Left hindlimb (tissue), 1 donor: ENCODE data around the gene NAT8L.

Experiments used
- DNase-seq: peaks from one replicate; pipeline ENCODE4 v3.0.0-alpha.2; 2018

Gene NAT8L

DNA sequence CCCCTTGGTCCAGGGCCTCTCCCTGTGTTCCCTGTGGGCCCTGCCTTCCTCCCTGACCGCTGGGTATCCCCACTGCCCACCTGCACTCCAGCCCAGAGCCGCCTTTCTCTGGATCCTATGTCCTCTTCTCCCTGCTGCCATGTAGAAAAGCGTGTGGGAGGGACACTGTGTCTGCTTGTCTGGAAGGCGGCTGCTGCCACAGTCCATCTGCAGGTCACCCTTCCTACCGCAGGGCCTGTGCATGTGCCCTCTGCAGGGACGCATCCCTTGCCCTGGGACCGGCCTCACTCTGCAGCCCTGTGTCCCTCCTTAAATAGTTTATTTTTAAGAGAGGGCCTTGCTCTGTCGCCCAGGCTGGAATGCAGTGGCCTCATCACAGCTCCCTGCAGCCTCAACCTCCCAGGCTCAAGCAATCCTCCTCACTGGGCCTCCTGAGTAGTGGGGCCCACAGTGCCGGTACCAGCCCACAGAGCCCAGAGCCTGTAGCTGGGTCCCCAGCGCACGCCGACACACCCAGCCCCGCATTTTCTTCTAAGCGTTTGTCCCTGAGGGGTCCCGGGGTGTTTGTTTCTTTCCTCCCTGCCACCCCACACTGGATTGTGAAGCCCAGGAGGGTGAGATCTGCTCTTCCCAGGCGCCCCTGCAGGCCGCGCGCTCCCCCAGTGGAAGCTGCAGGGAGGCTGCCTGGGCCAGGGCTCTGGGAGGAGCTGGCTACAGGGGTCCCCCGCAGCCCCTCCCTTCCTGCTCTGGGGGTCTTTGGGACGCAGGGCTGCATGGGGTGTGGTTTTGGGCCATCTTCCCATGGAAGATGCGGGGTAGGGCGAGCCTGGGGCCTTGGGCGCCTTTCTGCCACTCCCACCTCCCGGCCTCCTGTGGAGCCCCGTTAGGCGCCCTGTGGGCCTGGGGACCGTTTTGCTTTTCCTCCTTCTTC, 12.8 kb upstream of the NAT8L start:
- DNase-seq: no peak

DNA sequence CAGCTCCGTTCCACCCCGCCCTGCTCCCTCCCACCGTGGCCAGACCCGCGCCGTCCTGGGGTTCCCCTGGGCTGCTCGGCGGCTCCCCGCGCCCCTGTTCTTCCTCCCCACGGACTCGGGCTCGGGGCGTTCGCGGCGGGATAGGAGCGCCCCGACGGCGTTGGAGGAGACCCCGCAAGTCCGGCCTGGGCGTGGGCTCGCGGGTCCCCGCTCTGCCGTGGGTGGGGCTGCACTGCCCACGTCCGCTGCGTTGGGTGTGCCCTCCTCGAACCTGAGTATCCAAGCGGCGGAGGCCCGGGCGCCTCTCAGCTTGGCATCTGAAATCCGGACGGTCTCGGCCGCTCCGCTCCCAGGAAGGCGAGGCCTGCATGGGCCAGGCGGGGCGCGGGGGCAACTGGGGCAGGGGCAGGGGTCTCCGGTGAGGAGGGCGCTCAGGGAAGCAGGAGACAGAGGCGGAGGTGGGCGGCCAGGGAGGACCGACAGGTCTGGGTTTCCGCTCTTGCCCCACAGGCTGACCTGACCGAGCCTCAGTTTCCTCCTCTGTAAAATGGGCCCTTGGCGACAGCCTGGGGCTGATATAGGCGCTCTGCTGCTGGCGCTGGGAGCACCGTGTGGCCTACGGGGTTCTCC, 12.0 kb upstream of the NAT8L start:
- DNase-seq: no peak

DNA sequence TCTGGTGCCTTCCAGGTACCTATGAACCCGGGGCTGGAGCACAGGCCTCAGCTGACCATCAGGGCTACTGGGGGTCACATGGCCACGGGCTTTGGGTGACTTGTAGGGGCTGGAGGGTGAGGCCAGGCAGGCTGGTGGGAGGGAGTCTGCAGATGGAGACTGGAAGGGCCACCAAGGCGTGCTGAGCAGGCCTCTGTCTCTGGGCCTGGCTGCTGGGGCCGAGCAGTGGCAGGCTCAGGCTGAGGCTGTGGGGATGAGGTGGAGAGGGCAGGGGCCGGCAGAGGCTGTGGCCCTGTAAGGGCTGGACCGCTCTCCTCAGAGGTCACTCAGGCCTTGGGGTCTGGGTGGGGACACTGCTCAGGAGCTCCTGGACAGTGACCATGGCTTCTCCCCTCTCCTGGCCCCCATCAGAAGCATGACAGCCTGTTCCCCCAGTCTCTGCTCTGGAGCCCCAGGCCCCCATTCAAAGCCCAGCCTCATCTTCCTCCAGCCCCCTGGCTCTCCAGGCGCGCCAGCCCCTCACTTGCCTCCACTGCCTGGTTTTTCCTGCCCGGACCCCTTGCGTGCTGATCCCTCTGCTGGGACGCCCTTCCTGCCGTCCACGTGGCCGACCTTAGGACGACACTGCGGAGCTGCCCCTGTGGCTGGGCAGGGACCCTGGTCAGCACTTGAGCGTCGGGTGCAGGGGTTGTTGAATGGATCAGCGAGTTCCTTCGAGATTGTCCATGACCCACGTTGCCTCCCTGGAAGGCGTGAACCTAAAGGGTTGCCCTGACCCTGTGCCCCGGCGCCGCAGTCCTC, 11.1 kb upstream of the NAT8L start:
- no peak for DNase-seq

DNA sequence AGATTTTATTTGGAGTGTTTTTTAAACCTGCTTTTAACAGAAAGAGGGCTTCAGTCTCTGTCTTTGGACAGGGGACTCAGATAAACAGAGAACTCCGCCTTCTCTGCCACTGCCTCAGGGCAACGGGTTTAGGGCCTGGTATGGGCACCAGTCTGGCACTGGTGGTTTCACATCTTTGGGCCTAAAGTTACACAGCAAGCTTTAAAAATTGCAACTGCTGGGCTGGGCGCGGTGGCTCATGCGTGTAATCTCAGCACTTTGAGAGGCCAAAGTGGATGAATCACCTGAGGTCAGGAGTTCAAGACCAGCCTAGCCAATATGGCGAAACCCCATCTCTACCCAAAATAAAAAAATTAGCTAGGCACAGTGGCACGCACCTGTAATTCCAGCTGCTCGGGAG, 10.3 kb upstream of the NAT8L start:
- no peak for DNase-seq

DNA sequence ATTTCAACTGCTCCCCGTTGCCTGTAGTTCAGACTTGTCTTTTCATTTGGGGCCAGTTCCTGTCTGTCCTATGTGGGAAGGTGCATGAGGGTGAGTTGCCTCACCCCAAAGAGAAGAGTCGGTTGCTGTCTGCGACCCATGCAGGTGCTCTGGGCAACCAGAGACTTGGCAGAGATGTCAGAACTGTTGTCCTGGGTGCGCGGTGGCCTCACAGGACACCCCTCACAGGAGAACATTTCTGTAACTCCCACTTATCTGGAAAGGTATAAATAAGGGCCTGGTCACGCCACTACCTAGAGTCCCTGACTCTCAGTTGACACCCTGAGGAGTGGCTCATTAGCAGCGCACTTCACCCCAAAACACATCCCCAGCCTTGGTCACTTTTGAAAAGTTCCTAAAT, 9.7 kb upstream of the NAT8L start:
- no peak for DNase-seq

DNA sequence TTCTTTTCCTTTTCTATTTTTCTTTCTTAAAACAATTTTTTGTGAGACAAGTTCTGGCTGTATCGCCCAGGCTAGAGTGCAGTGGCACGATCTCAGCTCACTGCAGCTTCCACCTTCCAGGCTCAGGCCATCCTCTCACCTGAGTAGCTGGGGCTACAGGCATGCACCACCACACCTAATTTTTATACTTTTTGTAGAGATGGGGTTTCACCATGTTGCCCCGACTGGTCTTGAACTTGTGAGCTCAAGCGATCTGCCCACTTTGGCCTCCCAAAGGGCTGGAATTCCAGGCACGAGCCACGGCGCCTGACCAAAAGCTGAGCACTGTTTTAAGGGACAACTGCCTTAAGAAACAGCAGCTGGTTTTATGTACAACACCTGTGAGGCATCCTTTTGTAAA, 9.3 kb upstream of the NAT8L start:
- no peak for DNase-seq

DNA sequence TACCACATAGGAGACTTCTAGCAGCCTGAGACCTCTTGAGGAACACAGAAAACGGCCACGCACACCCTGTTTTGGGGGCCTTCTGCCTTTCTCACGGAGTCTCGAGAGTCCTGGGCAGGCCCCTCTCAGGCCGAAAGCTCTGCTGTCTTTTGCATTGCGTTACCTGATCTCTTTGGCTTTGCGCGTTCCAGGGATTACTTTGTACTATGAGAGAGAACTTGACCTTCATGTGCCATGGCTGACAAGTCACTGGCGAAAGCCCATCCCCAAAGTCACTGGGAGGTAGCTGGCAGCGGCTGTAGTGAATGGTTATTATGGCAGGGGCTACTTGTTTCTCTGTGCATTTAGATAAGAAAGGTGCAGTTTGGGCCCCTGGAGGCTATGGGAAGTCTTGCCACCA, 8.0 kb upstream of the NAT8L start:
- DNase-seq: no peak

DNA sequence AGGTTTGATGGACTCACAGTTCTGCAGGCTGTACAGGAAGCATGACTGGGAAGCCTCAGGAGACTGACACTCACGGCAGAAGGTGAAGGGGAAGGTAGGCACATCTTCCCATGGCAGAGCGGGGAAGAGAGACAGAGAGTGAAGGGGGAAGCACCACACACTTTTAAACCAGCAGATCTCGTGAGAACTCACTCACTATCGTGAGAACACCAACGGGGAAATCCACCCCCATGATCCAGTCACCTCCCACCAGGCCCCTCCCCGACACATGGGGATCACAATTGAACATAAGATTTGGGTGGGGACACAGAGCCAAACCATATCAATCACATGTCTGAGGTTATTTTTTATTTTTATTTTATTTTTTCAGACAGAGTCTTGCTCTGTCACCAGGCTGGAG, 4.9 kb upstream of the NAT8L start:
- DNase-seq: no peak

DNA sequence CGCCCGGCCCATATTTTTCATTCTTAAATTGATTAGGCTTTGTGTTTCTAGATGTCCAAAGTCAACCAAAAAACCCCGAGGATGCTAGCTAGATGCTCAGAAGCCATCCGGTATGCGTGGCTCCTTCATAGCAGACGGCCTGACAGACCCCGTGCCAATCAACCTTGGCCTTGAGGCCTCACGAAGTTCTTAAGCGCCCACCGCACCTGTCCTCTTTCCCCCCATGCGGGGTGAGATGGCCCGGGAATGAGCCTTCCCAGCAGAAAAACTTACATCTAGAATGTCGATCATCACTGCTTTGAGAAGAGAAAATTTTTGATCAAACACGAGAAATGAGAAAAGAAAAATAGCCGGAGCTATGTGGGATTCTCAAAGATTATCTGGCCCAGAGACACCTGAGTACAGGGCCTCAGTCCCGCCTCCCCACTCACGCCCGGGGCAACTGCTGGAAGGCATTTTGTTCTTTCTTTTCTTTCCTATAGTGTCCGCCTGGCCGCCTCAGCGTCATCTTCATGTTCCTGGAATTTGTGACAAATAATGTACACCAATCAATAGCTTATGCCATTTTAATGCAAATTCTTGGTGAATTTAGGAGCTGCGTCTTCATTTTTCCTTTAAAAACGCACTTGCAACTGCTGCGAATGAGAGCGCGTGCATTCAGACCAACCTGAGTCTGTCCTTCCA, 1.6 kb upstream of the NAT8L start:
- DNase-seq: no peak

DNA sequence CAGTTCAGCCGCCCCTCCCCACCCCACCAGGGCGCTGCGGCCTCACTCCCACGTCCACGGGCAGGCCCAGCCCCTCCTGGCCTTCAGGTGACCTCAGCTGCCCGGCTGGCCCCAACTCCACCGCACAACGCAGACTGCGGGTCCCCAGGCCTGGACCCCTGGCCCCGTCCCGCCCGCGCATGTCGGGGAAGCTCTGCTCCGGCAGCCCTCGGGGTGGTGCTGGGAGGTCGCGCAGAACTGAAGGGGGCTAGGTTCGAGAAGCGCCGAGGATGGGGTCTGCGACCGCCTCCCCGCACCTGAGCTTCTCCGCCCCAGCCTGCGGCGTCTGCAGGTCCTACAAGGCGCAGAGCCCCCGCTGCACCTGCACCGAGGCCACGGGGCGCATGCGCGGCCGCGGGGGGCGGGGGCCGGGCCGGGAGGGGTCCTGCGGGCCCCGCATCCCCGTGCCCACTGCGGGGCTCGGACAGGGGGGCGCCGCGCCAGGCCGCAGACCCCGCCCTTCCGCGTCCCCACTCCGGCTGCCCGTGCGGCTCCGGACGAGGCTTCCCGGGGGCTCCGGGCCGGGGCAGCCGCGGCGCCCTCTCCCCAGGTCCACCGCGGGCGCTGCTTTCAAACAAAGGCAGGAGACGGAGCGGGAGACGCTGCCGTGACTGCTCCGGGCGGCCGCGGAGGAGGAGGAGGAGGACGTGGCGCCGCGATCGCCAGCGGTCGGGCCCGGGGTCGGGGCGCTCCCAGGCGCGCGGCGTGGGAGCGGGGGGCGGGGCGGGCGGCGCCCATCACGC, 672 bp upstream of the NAT8L start:
- DNase-seq: no peak

DNA sequence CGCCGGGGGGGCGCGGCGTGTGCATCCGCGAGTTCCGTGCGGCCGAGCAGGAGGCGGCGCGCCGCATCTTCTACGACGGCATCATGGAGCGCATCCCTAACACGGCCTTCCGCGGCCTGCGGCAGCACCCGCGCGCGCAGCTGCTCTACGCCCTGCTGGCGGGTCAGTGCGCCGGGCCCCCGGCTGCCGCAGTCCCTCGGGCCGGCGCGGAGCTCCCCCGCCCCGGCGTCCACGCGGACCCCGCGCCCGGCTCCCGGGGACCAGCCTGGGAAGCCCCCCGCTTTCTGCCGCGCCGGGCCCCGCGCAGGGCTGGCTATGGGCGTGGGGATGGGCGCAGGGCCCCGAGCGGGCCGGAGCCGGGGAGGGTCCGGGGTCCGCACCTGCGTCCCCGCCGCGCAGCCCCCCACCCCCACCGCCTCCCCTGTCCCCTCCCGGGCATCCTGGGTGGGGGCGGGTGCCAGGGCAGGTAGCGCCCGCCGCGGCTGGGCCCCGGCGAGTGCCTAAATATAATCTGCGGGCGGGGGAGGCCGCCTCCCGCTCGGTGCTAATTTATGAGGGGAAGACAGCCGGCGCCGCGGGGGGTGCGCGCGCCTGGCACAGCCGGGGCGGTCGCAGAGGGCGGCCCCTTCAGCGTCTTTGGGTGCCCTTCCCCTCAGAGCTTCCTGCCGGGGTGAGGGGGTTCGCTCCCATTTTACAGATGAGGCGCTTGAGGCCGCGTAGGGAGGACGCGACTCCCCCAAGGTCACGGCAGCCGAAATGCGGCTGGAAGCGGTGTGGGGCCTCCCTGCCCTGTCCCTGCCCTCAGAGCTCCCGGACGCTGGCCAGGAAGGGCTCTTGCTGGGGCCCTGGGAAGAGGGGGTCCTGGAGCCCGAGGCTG, 837 bp downstream of the NAT8L start:
- no peak for DNase-seq

DNA sequence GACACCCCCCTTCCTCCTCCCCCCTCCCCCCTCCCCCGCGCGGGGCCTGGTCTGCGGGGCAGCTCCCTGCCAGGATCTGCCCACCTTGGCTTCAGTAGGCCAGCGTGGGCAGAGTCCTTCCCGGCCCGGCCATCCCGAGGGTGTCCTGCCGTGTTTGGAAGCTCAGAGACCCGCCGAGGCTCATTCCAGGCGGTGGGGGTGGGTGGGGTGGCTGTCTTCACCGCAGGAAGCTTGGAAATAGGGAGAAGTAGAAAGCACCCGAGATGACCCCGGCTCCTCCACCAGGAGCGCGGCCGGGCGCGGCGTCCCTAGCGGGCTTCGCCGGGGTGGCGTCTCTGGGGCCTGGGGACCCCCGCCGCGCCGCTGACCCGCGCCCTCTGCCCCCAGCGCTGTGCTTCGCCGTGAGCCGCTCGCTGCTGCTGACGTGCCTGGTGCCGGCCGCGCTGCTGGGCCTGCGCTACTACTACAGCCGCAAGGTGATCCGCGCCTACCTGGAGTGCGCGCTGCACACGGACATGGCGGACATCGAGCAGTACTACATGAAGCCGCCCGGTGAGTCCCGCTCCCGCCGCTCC, 1.6 kb downstream of the NAT8L start:
- DNase-seq: peak; percentile 18

DNA sequence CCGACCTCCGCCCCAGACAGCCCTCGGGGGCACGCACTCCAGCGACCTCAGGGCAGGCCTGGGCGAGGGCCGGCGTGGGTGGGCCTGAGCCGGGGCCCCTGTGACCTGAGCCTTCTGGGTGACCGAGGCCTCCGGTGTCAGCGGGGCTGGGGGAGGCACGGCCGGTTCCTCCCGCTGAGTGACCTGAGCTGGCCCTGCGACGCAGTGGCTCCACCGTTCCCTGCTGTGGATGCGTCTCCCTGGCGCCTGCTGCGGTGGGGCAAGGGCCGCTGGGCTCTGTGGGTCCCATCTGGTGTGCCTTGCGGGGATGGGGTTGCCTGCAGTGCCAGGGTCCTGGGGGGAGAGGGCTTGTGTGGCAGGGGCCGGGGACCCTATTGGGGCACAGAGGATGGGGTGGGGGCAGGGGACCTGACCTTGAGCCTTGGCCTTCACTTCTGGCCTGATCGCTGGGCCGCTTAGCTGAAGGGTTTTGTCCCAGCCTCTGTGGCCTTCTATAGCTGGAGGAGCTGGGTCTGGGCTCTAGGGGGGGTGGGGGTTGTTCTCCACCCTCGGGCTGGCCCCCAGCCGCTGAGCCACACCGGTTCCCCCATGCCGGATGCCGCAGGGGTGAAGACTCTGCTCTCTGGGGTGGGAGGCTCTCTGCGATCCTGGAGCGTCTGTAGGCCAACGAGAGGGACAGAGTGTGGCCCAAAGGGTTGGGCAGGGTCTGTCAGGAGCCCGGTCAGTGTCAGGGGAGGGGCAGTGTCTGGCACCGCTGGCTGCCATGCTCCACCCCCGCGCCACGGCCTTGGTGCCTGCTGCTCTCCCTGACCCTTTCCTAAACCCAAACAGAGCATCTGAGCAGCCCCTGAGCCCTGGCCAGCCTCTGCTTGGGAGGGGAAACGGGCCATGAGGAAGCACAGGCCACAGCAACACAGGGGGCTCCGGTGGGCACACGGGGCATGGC, 2.3 kb downstream of the NAT8L start:
- DNase-seq: peak; percentile 13

DNA sequence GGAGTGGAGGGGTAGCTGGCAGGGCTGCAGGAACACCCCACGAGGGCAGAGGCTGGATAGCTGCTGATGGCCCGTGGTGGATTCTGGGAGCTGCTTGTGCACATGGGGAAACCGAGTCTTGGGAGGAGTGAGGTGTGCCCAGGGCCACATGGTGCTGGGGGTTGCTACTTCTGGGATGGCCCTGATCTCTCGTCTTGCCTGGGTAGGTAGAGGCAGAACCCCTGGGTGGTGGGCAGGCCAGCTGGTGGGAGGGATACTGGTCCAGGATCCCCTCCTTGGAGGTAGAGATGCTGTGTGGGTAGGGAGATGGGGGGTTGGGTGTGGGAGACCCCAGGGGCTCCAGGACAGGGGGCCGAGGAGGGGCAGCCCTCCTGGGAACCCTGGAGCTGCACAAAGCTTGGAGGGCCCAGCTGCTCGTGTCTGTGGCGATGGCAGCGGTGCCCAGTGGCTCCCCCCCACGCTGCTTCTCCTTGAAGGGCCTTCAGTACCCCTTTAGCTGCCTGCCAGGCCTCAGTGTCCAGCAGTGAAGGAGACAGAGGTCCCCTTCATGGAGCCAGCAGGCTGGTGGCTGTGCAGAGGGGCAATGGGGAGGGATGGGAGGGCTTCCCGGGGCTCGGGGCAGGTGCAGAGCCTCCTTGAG, 3.2 kb downstream of the NAT8L start:
- no peak for DNase-seq

DNA sequence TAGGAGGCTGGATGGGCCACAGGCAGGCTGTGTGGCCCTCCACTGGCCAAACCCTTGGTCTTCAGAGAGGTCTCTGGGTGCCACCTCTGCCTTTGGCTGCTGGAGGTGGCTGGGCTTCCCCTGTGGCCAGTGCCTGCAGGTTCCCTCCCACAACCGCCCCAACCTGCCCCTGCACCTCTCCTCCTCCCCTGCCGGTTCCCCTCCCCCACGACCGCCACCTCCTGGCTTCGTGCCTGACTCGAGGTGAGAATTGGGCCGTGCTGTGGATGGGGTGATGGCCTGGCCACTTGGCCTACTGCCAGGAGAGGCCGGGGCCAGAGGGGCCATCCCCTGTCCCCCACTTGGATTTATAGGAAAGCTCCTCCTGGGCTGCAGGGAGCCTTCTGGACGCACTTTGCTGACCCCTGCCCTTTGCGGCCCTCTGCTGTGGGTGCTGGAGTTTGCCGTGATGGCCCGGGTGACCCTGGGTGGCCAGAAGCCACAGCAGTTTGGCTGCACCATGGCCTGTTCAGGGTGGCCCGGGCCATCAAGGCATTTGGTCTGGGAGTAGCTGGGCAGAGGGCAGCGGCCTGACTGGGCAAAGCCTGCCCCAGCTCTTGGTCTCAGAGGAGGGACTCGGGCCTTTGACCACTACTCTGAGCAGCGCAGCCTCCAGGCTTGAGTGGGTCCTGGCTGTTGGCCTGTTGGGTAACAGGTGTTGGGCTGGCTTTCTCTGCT, 3.8 kb downstream of the NAT8L start:
- DNase-seq: no peak

DNA sequence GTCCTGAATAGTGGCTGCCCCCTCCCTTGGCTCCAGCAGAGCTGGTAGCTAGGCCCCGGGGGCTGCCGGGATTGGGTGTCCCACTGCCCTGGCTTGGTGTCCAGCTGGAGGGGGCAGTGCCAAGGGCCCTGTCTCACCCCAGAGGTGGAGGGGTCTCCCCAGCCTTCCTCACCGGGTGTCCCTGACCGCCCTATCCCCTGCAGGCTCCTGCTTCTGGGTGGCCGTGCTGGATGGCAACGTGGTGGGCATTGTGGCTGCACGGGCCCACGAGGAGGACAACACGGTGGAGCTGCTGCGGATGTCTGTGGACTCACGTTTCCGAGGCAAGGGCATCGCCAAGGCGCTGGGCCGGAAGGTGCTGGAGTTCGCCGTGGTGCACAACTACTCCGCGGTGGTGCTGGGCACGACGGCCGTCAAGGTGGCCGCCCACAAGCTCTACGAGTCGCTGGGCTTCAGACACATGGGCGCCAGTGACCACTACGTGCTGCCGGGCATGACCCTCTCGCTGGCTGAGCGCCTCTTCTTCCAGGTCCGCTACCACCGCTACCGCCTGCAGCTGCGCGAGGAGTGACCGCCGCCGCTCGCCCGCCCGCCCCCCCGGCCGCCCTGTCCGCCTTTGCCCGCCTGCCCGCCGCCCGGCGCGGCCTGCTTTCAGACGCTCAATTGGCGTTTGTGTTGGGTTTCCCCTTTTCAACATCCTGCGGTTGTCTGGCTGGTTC, 4.6 kb downstream of the NAT8L start:
- DNase-seq: no peak

DNA sequence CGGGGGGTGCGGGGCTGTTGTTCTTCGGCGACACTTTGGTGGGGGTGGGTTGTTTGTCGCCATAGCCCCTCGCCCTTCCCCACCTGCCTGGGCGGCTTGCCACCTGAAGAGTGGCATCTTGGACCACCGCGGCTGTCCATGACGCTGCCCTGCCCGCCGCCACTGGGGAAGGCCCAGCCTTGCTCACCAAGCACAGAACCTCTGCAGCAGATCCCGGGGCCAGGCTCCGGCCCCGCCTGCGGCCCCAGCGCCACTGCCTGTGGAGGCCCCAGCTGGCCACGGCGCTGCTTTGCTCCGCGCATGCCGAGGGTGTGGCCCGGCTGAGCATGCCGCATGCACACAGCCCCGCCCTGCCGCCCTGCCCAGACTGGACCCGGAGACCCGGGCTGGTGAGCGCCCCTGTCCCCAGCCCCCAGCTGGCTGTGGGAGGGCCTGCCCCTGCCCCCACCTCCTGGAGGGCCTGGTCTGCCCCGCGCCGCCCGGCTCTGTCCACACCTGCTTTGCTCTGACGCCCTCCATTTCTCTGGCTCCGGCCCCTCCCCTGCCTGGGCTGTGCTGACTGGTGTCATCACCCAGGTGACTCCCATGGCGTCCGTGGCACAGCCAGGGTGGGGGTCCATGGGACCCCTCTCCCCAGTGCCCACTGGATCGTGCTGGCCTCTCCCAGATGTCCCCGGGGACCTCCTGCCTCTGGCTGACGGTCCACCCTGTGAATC, 5.3 kb downstream of the NAT8L start:
- peak; percentile 25 for DNase-seq
